Chondrocyte (in vitro differentiated cells): ENCODE results near the gene CR2. TPM values are rescaled to one million over a fixed set of nuclear protein-coding genes. Genes with fewer than 3 reads are reported as not detected.

Experiments used
- DNase-seq: peaks from one replicate; pipeline ENCODE4 v3.0.0; 2021; ENCODE audit warnings: mixed read lengths, low spot score
- H3K27ac Mint-ChIP-seq: one replicate; pipeline ENCODE4 v1.8.0; 2021; ENCODE audit warnings: mild to moderate bottlenecking, moderate library complexity, mixed read lengths; ENCODE audit not compliant: unreplicated experiment
- H3K27me3 Mint-ChIP-seq: 2 replicates; pipeline ENCODE4 v1.8.0; 2021; ENCODE audit warnings: low read depth, mixed read lengths
- H3K36me3 Mint-ChIP-seq: 2 replicates; pipeline ENCODE4 v1.8.0; 2021; ENCODE audit warnings: low read depth, mixed read lengths
- H3K4me1 Mint-ChIP-seq: 2 replicates; pipeline ENCODE4 v1.8.0; 2021; ENCODE audit warnings: low read depth, mild to moderate bottlenecking, mixed read lengths
- H3K4me3 Mint-ChIP-seq: one replicate; pipeline ENCODE4 v1.8.0; 2021; ENCODE audit warnings: mild to moderate bottlenecking, moderate library complexity, mixed read lengths; ENCODE audit not compliant: unreplicated experiment
- H3K9me3 Mint-ChIP-seq: 2 replicates; pipeline ENCODE4 v1.8.0; 2021; ENCODE audit warnings: low read depth, mixed read lengths
- CTCF ChIP-seq: fragments of 200-600 bp; sonication (generic); IDR thresholded peaks from 2 replicates; pipeline ENCODE4 v1.5.0; 2021; ENCODE audit warnings: antibody characterized with exemption, mild to moderate bottlenecking, moderate library complexity
- total RNA-seq: library from RNA; stranded (reverse); gene quantifications from 3 replicates; pipeline ENCODE4 v1.2.1, GENCODE V29; 2021

CR2 gene
- total RNA-seq, 1 donor from 2014 or later, result not detected

GRCh38 chr1:207495801-207496792 is 42.0 kb downstream of the CR2 start, which contains the start of gene CR1:
Gene CR1, plus strand, starts transcription at chr1:207496157. Its CDS starts 111 bp downstream, at chr1:207496268.
- H3K27ac Mint-ChIP-seq, result no peak within 1 kb of the TSS
- H3K9me3 Mint-ChIP-seq, result no peaks in the 10 kb centered on the region
- no peak for DNase-seq
- H3K36me3 Mint-ChIP-seq, result no peaks in the 10 kb centered on the region
- no peak for TF ChIP-seq CTCF
- peaks cover 6% of the 10 kb centered on the region for H3K4me1 Mint-ChIP-seq
- peak within 1 kb of the TSS; percentile 47 for H3K4me3 Mint-ChIP-seq
- H3K27me3 Mint-ChIP-seq, result peaks cover 32% of the 10 kb centered on the region

- Mint-ChIP-seq H3K27me3 (peaks cover 46% of the 10 kb centered on the region), H3K9me3 (no peaks in the 10 kb centered on the region)
These were observed 43.8 kb downstream of the CR2 start for GRCh38 chr1:207497941-207498340.

GRCh38 chr1:207499573-207499972 is 45.4 kb downstream of the CR2 start:
- H3K27ac Mint-ChIP-seq, result no peak overlapping the region
- H3K9me3 Mint-ChIP-seq, result no peaks in the 10 kb centered on the region
- no peak overlapping the region for H3K4me3 Mint-ChIP-seq
- H3K27me3 Mint-ChIP-seq, result peaks cover 54% of the 10 kb centered on the region
- H3K36me3 Mint-ChIP-seq, result no peaks in the 10 kb centered on the region
- no peak for DNase-seq
- TF ChIP-seq CTCF, result peak; percentile 85
- H3K4me1 Mint-ChIP-seq, result peaks cover 6% of the 10 kb centered on the region

More at GRCh38 chr1:207497941-207498340, 43.8 kb downstream of the CR2 start:
- Mint-ChIP-seq H3K36me3 (no peaks in the 10 kb centered on the region), H3K4me3 (no peak overlapping the region), H3K27ac (no peak overlapping the region), H3K4me1 (peaks cover 6% of the 10 kb centered on the region)
- TF ChIP-seq CTCF, result no peak
- no peak for DNase-seq

- Mint-ChIP-seq H3K36me3 (no peaks in the 10 kb centered on the region), H3K27me3 (peaks cover 53% of the 10 kb centered on the region), H3K4me3 (no peak overlapping the region), H3K4me1 (peaks cover 6% of the 10 kb centered on the region), H3K9me3 (no peaks in the 10 kb centered on the region), H3K27ac (no peak overlapping the region)
- no peak for DNase-seq
- no peak for TF ChIP-seq CTCF
These were observed 46.2 kb downstream of the CR2 start for GRCh38 chr1:207500306-207500705.

GRCh38 chr1:207501071-207501470 is 46.9 kb downstream of the CR2 start:
- DNase-seq, result no peak
- no peak overlapping the region for H3K27ac Mint-ChIP-seq
- no peak for TF ChIP-seq CTCF
- H3K36me3 Mint-ChIP-seq, result no peaks in the 10 kb centered on the region
- peaks cover 46% of the 10 kb centered on the region for H3K27me3 Mint-ChIP-seq
- no peaks in the 10 kb centered on the region for H3K9me3 Mint-ChIP-seq
- no peak overlapping the region for H3K4me3 Mint-ChIP-seq
- H3K4me1 Mint-ChIP-seq, result peaks cover under 1% of the 10 kb centered on the region
